K562 (cell line): ENCODE results near the gene ADK. TPM values are rescaled to one million over a fixed set of nuclear protein-coding genes. Genes with fewer than 3 reads are reported as not detected.

ENCODE experiments used
- ATAC-seq: fragments of 200-7000 bp; cut with Tn5 transposase; 3 replicates; pipeline ENCODE4 v1.9.1; 2020; ENCODE audit warnings: moderate library complexity
- BruUV-seq: library from RNA; stranded (reverse); fragments of 400-500 nt; replicated peaks from 2 replicates; lab custom pipeline; 2021; lab: Mats Ljungman, UMichigan
- CTCF ChIA-PET: fragments of 300-600 bp; formaldehyde crosslinking; extraction: SDS; loops from one replicate; lab custom pipeline; 2021; ENCODE audit warnings: low intra/inter-chr PET ratio; lab: Yijun Ruan, JAX
- POLR2A ChIA-PET: fragments of 300-600, 350-650 bp; sonication (Branson Sonifier 250); formaldehyde crosslinking; extraction: SDS; loops from one replicate; lab custom pipeline; 2021; ENCODE audit warnings: antibody characterized with exemption, inconsistent platforms; lab: Yijun Ruan, JAX
- DNase-seq, 4 experiments: peaks; one replicate each; pipeline versions ENCODE4 v3.0.0 to v3.0.0-alpha.2; 2011 to 2018; ENCODE audit warnings: low spot score in 3 of 4, mixed read lengths in 3 of 4; ENCODE audit errors: extremely low read depth in 1 of 4
- FAIRE-seq: peaks from 2 replicates; lab custom pipeline; 2011; peaks lifted over from hg19 to GRCh38; lab: Jason Lieb, UNC
- H2AFZ ChIP-seq: 2 replicates; pipeline ENCODE4 v1.6.0; 2011; ENCODE audit warnings: low read depth, low read length, control low read depth, inconsistent platforms
- H3K27ac ChIP-seq: fragments of 200-600 bp; 3 replicates; pipeline ENCODE4 v1.8.0; 2011; ENCODE audit warnings: low read depth, mild to moderate bottlenecking, control low read depth, inconsistent platforms, low read length, moderate library complexity, mixed read lengths; ENCODE audit errors: extremely low read depth
- H3K27me3 ChIP-seq, 2 experiments: fragments of 300-600 bp in 1 of 2; 2 replicates in 1 of 2; 3 replicates in 1 of 2; pipeline versions ENCODE4 v1.6.0 to v1.8.0; 2011; ENCODE audit warnings: inconsistent platforms in 2 of 2, low read length in 2 of 2, mild to moderate bottlenecking in 1 of 2, mixed read lengths in 1 of 2, moderate library complexity in 1 of 2; ENCODE audit not compliant: control insufficient read depth in 2 of 2, insufficient read depth in 2 of 2
- H3K36me3 ChIP-seq: fragments of 300-600 bp; 3 replicates; pipeline ENCODE4 v1.8.0; 2011; ENCODE audit warnings: mild to moderate bottlenecking, low read length, inconsistent platforms; ENCODE audit not compliant: control insufficient read depth, insufficient read depth
- H3K4me1 ChIP-seq, 2 experiments: fragments of 200-600 bp in 1 of 2; replicated peaks in 1 of 2; 2 replicates in 1 of 2; 3 replicates in 1 of 2; pipeline versions ENCODE4 v1.5.1 to v1.8.0; 2011; ENCODE audit warnings: inconsistent platforms in 2 of 2, low read length in 2 of 2, mild to moderate bottlenecking in 1 of 2, mixed read lengths in 1 of 2, moderate library complexity in 1 of 2; ENCODE audit not compliant: control insufficient read depth in 2 of 2, insufficient read depth in 2 of 2
- H3K4me2 ChIP-seq: 2 replicates; pipeline ENCODE4 v1.6.1; 2011; ENCODE audit warnings: low read length, control low read depth, inconsistent platforms, mixed read lengths; ENCODE audit not compliant: insufficient read depth
- H3K4me3 ChIP-seq: fragments of 200-600 bp; sonication (generic), shearing (Covaris generic); 2 replicates; pipeline ENCODE4 v1.5.1; 2016; ENCODE audit warnings: control low read depth, inconsistent platforms
- H3K79me2 ChIP-seq: fragments of 200-600 bp; 3 replicates; pipeline ENCODE4 v1.8.0; 2011; ENCODE audit warnings: low read length, inconsistent platforms; ENCODE audit not compliant: control insufficient read depth, insufficient read depth
- H3K9ac ChIP-seq, 2 experiments: 2 replicates each; pipeline versions ENCODE4 v1.6.0 to v1.6.1; 2011; ENCODE audit warnings: low read depth in 2 of 2, low read length in 2 of 2, control low read depth in 1 of 2, inconsistent platforms in 1 of 2, mild to moderate bottlenecking in 1 of 2, mixed read lengths in 1 of 2; ENCODE audit not compliant: insufficient read depth in 1 of 2
- H3K9me1 ChIP-seq: one replicate; pipeline ENCODE4 v1.6.0; 2011; ENCODE audit warnings: inconsistent platforms, mild to moderate bottlenecking, low read length, moderate library complexity; ENCODE audit not compliant: control insufficient read depth, insufficient read depth
- H3K9me3 ChIP-seq: replicated peaks from 2 replicates; pipeline ENCODE4 v1.5.1; 2011; ENCODE audit warnings: low read depth, low read length, inconsistent platforms; ENCODE audit not compliant: control insufficient read depth, insufficient read depth
- H4K20me1 ChIP-seq: replicated peaks from 2 replicates; pipeline ENCODE4 v1.6.1; 2011; ENCODE audit warnings: low read length, inconsistent platforms, mixed read lengths; ENCODE audit not compliant: control insufficient read depth, insufficient read depth
- HLTF ChIP-seq: fragments of 450-650 bp; IDR thresholded peaks from 2 replicates; pipeline ENCODE4 v1.6.1; 2016
- HMG20B ChIP-seq: fragments of 250-450 bp; sonication (Bioruptor Pico); IDR thresholded peaks from 2 replicates; pipeline ENCODE4 v1.5.0; 2021; ENCODE audit warnings: mild to moderate bottlenecking
- NFYB ChIP-seq: IDR thresholded peaks from 2 replicates; pipeline ENCODE4 v1.6.1; 2011; ENCODE audit warnings: mild to moderate bottlenecking, moderate library complexity; ENCODE audit not compliant: insufficient read length; ENCODE audit errors: extremely low read depth
- NR2F6 ChIP-seq: fragments of 450-650 bp; formaldehyde crosslinking; IDR thresholded peaks from 2 replicates; pipeline ENCODE4 v1.4.0; 2020; ENCODE audit warnings: mild to moderate bottlenecking
- TAF15 ChIP-seq: fragments of 200-400 bp; formaldehyde crosslinking; IDR thresholded peaks from 2 replicates; pipeline ENCODE4 v1.6.1; 2017; ENCODE audit warnings: mild to moderate bottlenecking, low read depth, low read length, moderate library complexity
- YY1 ChIP-seq, 3 experiments: IDR thresholded peaks; 2 replicates each; pipeline ENCODE4 v1.6.1; 2011; ENCODE audit warnings: low read length in 2 of 3, mild to moderate bottlenecking in 2 of 3, moderate library complexity in 2 of 3, borderline replicate concordance in 1 of 3, control low read depth in 1 of 3, low read depth in 1 of 3; ENCODE audit not compliant: insufficient read depth in 3 of 3, insufficient replicate concordance in 2 of 3, control insufficient read depth in 1 of 3, insufficient read length in 1 of 3; ENCODE audit errors: extremely low read depth in 1 of 3
- ZNF12 ChIP-seq: sonication (generic); formaldehyde crosslinking; IDR thresholded peaks from 2 replicates; pipeline ENCODE4 v1.4.0; 2020; ENCODE audit warnings: mild to moderate bottlenecking, missing genetic modification reagents
- ZNF316 ChIP-seq: fragments of 450-650 bp; IDR thresholded peaks from 2 replicates; pipeline ENCODE4 v1.6.1; 2016
- ZNF384 ChIP-seq: IDR thresholded peaks from 2 replicates; pipeline ENCODE4 v1.6.1; 2012; ENCODE audit warnings: low read depth, low read length, improper control_type of control experiment
- ZNF561 ChIP-seq: fragments of 450-650 bp; formaldehyde crosslinking; conservative IDR thresholded peaks from 2 replicates; pipeline ENCODE4 v1.4.0; 2020; ENCODE audit warnings: mild to moderate bottlenecking, moderate library complexity
- ZNF696 ChIP-seq: fragments of 250-450 bp; sonication (Bioruptor Pico); conservative IDR thresholded peaks from 2 replicates; pipeline ENCODE4 v1.4.0; 2020; ENCODE audit warnings: mild to moderate bottlenecking, moderate library complexity
- WGBS: fragments of 100-300 bp; shearing (Covaris generic); methylation state at CpG from one replicate; pipeline ENCODE4 v1.1.6; 2016; ENCODE audit warnings: low coverage, mixed read lengths; ENCODE audit not compliant: insufficient coverage; ENCODE audit errors: missing lambda C conversion rate; 5-methylcytosine and 5-hydroxymethylcytosine counted together
- in situ Hi-C: fragments of 300-500 bp; cut with MboI; formaldehyde crosslinking; loops from 4 replicates; pipeline ENCODE4 v1.15.0; 2018; ENCODE audit warnings: inconsistent platforms, mixed read lengths
- intact Hi-C: fragments of 100-400 bp; cut with micrococcal nuclease; formaldehyde crosslinking; loops from 2 replicates; pipeline ENCODE4 v1.14.2; 2022
- polyA plus RNA-seq, 8 experiments: library from polyadenylated mRNA; depleted of rRNA in 4 of 8; stranded (reverse) in 5 of 8; unstranded in 3 of 8; fragments of >200 nt; fragmentation: Nextera tagmentation in 2 of 8; fragmentation: Illumina TruSeq in 1 of 8; extraction: Ambion mirVana in 2 of 8; extraction: Trizol in 1 of 8; gene quantifications; 2 replicates each; pipeline versions ENCODE4 v1.2.1 to v1.2.3, GENCODE V29; 2011 to 2014; ENCODE audit warnings: inconsistent platforms in 1 of 8, missing spikeins in 1 of 8
- total RNA-seq, 7 experiments: library from RNA; depleted of rRNA in 6 of 7; stranded (reverse); fragments of >200 nt in 6 of 7; fragmentation: Illumina TruSeq in 2 of 7; extraction: Trizol in 2 of 7; gene quantifications; 2 replicates each; pipeline versions ENCODE4 v1.2.1 to v1.2.3, GENCODE V29; 2011 to 2021; ENCODE audit warnings: low replicate concordance in 1 of 7
- TF ChIP-seq, protein P1 (sequence below): fragments of 450-650 bp; formaldehyde crosslinking; IDR thresholded peaks from 2 replicates; pipeline ENCODE4 v1.4.0; 2020; ENCODE audit warnings: mild to moderate bottlenecking, moderate library complexity
- TF ChIP-seq, protein P2 (sequence below): fragments of 250-450 bp; sonication (Bioruptor Pico); IDR thresholded peaks from 2 replicates; pipeline ENCODE4 v1.5.0; 2021
- TF ChIP-seq, protein P3 (sequence below): fragments of 450-650 bp; conservative IDR thresholded peaks from 2 replicates; pipeline ENCODE4 v1.6.1; 2016; ENCODE audit warnings: missing genetic modification characterization, low read depth, mild to moderate bottlenecking, control low read depth, missing compliant biosample characterization
- TF ChIP-seq, protein P4 (sequence below): fragments of 250-450 bp; sonication (Bioruptor Pico); IDR thresholded peaks from 2 replicates; pipeline ENCODE4 v1.6.1; 2021; ENCODE audit warnings: mild to moderate bottlenecking

ADK gene
- total and polyA plus RNA-seq, 9 of the 15 experiments (the other 6 are each of a cell fraction or from before 2014, with no cell fraction given) = 54.2 to 97.8 (median 73.6) TPM

DNA sequence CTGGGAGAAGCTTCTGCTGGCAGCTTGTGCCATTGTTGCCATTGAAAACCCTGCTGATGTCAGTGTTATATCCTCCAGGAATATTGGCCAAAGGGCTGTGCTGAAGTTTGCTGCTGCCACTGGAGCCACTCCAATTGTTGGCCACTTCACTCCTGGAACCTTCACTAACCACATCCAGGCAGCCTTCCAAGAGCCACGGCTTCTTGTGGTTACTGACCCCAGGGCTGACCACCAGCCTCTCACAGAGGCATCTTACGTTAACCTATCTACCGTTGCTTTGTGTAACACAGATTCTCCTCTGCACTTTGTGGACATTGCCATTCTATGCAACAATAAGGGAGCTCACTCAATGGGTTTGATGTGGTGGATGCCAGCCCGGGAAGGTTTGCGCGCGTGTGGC is 220.7 kb downstream of the ADK start:
- Histone ChIP-seq H3K4me2 (no peak overlapping the region), H2AFZ (no peak overlapping the region), H3K4me1 (no peaks in the 10 kb centered on the region), H4K20me1 (no peaks in the 10 kb centered on the region), H3K27ac (no peak overlapping the region), H3K9ac (no peak overlapping the region), H3K27me3 (no peaks in the 10 kb centered on the region), H3K79me2 (no peaks in the 10 kb centered on the region), H3K36me3 (peaks cover 8% of the 10 kb centered on the region; the same call in 1 of the 3 replicates), H3K9me1 (no peaks in the 10 kb centered on the region), H3K9me3 (no peaks in the 10 kb centered on the region), H3K4me3 (no peak overlapping the region)
- DNase-seq (no peak), FAIRE-seq (no peak), ATAC-seq (no peak)
- in situ Hi-C loops = no loop called here
- ChIA-PET CTCF (no interaction called here), POLR2A (no interaction called here)
- no TSS peak for BruUV-seq
- 92% methylated on average over 7 of the region's 7 CpGs for WGBS
- intact Hi-C loops = no loop called here
- TF ChIP-seq, protein P1, sequence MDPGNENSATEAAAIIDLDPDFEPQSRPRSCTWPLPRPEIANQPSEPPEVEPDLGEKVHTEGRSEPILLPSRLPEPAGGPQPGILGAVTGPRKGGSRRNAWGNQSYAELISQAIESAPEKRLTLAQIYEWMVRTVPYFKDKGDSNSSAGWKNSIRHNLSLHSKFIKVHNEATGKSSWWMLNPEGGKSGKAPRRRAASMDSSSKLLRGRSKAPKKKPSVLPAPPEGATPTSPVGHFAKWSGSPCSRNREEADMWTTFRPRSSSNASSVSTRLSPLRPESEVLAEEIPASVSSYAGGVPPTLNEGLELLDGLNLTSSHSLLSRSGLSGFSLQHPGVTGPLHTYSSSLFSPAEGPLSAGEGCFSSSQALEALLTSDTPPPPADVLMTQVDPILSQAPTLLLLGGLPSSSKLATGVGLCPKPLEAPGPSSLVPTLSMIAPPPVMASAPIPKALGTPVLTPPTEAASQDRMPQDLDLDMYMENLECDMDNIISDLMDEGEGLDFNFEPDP (CRISPR knock-in tag) = no peak
- no peak for TF ChIP-seq ZNF12 (CRISPR knock-in tag)
- TF ChIP-seq ZNF316 = no peak
- no peak for TF ChIP-seq ZNF696 (CRISPR knock-in tag)
- TF ChIP-seq ZNF561 (CRISPR knock-in tag) = no peak
- TF ChIP-seq NFYB = no peak
- TF ChIP-seq ZNF384 = no peak
- TF ChIP-seq, protein P2, sequence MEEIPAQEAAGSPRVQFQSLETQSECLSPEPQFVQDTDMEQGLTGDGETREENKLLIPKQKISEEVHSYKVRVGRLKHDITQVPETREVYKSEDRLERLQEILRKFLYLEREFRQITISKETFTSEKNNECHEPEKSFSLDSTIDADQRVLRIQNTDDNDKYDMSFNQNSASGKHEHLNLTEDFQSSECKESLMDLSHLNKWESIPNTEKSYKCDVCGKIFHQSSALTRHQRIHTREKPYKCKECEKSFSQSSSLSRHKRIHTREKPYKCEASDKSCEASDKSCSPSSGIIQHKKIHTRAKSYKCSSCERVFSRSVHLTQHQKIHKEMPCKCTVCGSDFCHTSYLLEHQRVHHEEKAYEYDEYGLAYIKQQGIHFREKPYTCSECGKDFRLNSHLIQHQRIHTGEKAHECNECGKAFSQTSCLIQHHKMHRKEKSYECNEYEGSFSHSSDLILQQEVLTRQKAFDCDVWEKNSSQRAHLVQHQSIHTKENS (CRISPR knock-in tag) = no peak
- no peak for TF ChIP-seq HMG20B (CRISPR knock-in tag)
- TF ChIP-seq, protein P3, sequence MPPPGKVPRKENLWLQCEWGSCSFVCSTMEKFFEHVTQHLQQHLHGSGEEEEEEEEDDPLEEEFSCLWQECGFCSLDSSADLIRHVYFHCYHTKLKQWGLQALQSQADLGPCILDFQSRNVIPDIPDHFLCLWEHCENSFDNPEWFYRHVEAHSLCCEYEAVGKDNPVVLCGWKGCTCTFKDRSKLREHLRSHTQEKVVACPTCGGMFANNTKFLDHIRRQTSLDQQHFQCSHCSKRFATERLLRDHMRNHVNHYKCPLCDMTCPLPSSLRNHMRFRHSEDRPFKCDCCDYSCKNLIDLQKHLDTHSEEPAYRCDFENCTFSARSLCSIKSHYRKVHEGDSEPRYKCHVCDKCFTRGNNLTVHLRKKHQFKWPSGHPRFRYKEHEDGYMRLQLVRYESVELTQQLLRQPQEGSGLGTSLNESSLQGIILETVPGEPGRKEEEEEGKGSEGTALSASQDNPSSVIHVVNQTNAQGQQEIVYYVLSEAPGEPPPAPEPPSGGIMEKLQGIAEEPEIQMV (tag) = no peak
- no peak for TF ChIP-seq YY1 (IDR thresholded peaks at IDR 0.05; ENCODE audit: borderline replicate concordance in 1 of 3, control insufficient read depth in 1 of 3, extremely low read depth in 1 of 3, insufficient read depth in 3 of 3, insufficient read length in 1 of 3, insufficient replicate concordance in 2 of 3, low read depth in 1 of 3, low read length in 2 of 3)
- no peak for TF ChIP-seq TAF15
- no peak for TF ChIP-seq NR2F6 (CRISPR knock-in tag)
- no peak for TF ChIP-seq HLTF
- TF ChIP-seq, protein P4, sequence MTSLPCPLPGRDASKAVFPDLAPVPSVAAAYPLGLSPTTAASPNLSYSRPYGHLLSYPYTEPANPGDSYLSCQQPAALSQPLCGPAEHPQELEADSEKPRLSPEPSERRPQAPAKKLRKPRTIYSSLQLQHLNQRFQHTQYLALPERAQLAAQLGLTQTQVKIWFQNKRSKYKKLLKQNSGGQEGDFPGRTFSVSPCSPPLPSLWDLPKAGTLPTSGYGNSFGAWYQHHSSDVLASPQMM = no peak
